Measurements from ENCODE around the gene WHAMM. TPM values are rescaled to one million over a fixed set of nuclear protein-coding genes. Genes with fewer than 3 reads are reported as not detected.

WHAMM gene
- polyA plus RNA-seq, 10 donors: 8.1 to 14.1 (median 10.7) TPM

GRCh38 chr15:82833362-82833682 lies 23.9 kb downstream of the WHAMM start:
- no peak for DNase-seq

GRCh38 chr15:82835391-82835917 lies 26.0 kb downstream of the WHAMM start:
- DNase-seq: no peak

GRCh38 chr15:82838096-82838735 lies 28.8 kb downstream of the WHAMM start:
- DNase-seq: no peak

- DNase-seq: no peak
Observed at GRCh38 chr15:82839136-82839535, 29.7 kb downstream of the WHAMM start.

GRCh38 chr15:82840166-82840565 lies 30.7 kb downstream of the WHAMM start:
- no peak for DNase-seq

- DNase-seq: no peak
Observed at GRCh38 chr15:82843566-82843965, 34.1 kb downstream of the WHAMM start.

GRCh38 chr15:82845686-82846085 lies 36.3 kb downstream of the WHAMM start:
- no peak for DNase-seq

GRCh38 chr15:82846621-82847020 lies 37.2 kb downstream of the WHAMM start:
- DNase-seq: no peak

GRCh38 chr15:82847703-82848102 lies 38.3 kb downstream of the WHAMM start:
- no peak for DNase-seq

GRCh38 chr15:82848241-82848993 lies 39.0 kb downstream of the WHAMM start:
- no peak for DNase-seq

- peak; percentile 70 to 81 (median 71) for DNase-seq
Observed at GRCh38 chr15:82849556-82850512, 40.4 kb downstream of the WHAMM start.

- no peak for DNase-seq
Observed at GRCh38 chr15:82850731-82851130, 41.3 kb downstream of the WHAMM start.

- DNase-seq: no peak
Observed at GRCh38 chr15:82851306-82851850, 42.0 kb downstream of the WHAMM start.

GRCh38 chr15:82851981-82852511 lies 42.6 kb downstream of the WHAMM start:
- peak in 1 of 3 donors; percentile 7 for DNase-seq

- DNase-seq: no peak
Observed at GRCh38 chr15:82852941-82853561, 43.6 kb downstream of the WHAMM start.

GRCh38 chr15:82854554-82854953 lies 45.1 kb downstream of the WHAMM start:
- no peak for DNase-seq

- DNase-seq: no peak
Observed at GRCh38 chr15:82855286-82856100, 46.1 kb downstream of the WHAMM start.

GRCh38 chr15:82856397-82857170 lies 47.2 kb downstream of the WHAMM start:
- DNase-seq: no peak

- DNase-seq: no peak
Observed at GRCh38 chr15:82858932-82859331, 49.5 kb downstream of the WHAMM start.

Measured in muscle of back (tissue), 11 donors.